Panc1 (cell line): ENCODE results near the gene RALB. TPM values are rescaled to one million over a fixed set of nuclear protein-coding genes. Genes with fewer than 3 reads are reported as not detected.

Experiments
- ATAC-seq: fragments of 200-7000 bp; cut with Tn5 transposase; 2 replicates; pipeline ENCODE4 v1.9.1; 2020; ENCODE audit warnings: mild to moderate bottlenecking, moderate library complexity
- BruUV-seq: library from RNA; stranded (reverse); fragments of 400-500 nt; replicated peaks from 2 replicates; lab custom pipeline; 2021; lab: Mats Ljungman, UMichigan
- CTCF ChIA-PET: fragments of 300-600 bp; sonication (Branson Sonifier 250); formaldehyde crosslinking; loops from one replicate; lab custom pipeline; 2022; ENCODE audit warnings: antibody characterized with exemption; lab: Charles Lee
- POLR2A ChIA-PET: fragments of 300-600 bp; sonication (Branson Sonifier 250); formaldehyde crosslinking; loops from one replicate; lab custom pipeline; 2022; ENCODE audit warnings: antibody characterized with exemption; lab: Charles Lee
- DNase-seq: peaks from one replicate; pipeline ENCODE4 v3.0.0-alpha.2; 2010; ENCODE audit warnings: low read depth, low spot score
- H3K27ac ChIP-seq: 2 replicates; pipeline ENCODE4 v1.5.1; 2011; ENCODE audit warnings: mild to moderate bottlenecking, low read length, inconsistent platforms
- H3K27me3 ChIP-seq: fragments of 200-500 bp; sonication (Bioruptor generic); 2 replicates; pipeline ENCODE4 v1.6.0; 2014; ENCODE audit warnings: low read length, inconsistent platforms; ENCODE audit not compliant: control insufficient read depth, insufficient read depth
- H3K36me3 ChIP-seq: fragments of 200-500 bp; sonication (Bioruptor generic); 2 replicates; pipeline ENCODE4 v1.5.1; 2014; ENCODE audit warnings: inconsistent platforms, mild to moderate bottlenecking, low read length, moderate library complexity; ENCODE audit not compliant: control insufficient read depth, insufficient read depth
- H3K4me1 ChIP-seq: 2 replicates; pipeline ENCODE4 v1.5.1; 2011; ENCODE audit warnings: inconsistent platforms, mild to moderate bottlenecking, low read length, moderate library complexity; ENCODE audit not compliant: control insufficient read depth, insufficient read depth
- H3K4me3 ChIP-seq, 2 experiments: 2 replicates each; pipeline ENCODE4 v1.5.1; 2011 to 2012; ENCODE audit warnings: low read depth in 2 of 2, low read length in 2 of 2, mild to moderate bottlenecking in 2 of 2, inconsistent platforms in 1 of 2, moderate library complexity in 1 of 2
- H3K9me3 ChIP-seq: fragments of 200-500 bp; sonication (Bioruptor generic); 2 replicates; pipeline ENCODE4 v1.5.1; 2014; ENCODE audit warnings: low read depth, mild to moderate bottlenecking, inconsistent platforms, low read length, moderate library complexity; ENCODE audit not compliant: control insufficient read depth, insufficient read depth
- POLR2AphosphoS5 ChIP-seq: IDR thresholded peaks from 2 replicates; pipeline ENCODE4 v1.6.1; 2012; ENCODE audit warnings: mild to moderate bottlenecking, low read depth, low read length, moderate library complexity
- SIN3A ChIP-seq: IDR thresholded peaks from 2 replicates; pipeline ENCODE4 v1.6.1; 2012; ENCODE audit warnings: low read depth, mild to moderate bottlenecking, low read length, moderate library complexity, borderline replicate concordance; ENCODE audit not compliant: insufficient read depth
- TCF7L2 ChIP-seq: IDR thresholded peaks from 2 replicates; pipeline ENCODE4 v1.6.1; 2011; ENCODE audit warnings: mild to moderate bottlenecking, low read depth, low read length, inconsistent platforms
- in situ Hi-C: cut with HindIII; loops from 2 replicates; pipeline ENCODE4 v1.10.0; 2016; ENCODE audit warnings: low sequenced_read_pairs, low pct_unique_long_range_greater_than_20kb
- intact Hi-C: fragments of 100-400 bp; cut with micrococcal nuclease; formaldehyde crosslinking; loops from one replicate; pipeline ENCODE4 v1.10.0; 2022; ENCODE audit not compliant: unreplicated experiment
- total RNA-seq: library from RNA; stranded (reverse); gene quantifications from one replicate; pipeline ENCODE4 v1.2.1, GENCODE V29; 2021; ENCODE audit not compliant: unreplicated experiment
- TF ChIP-seq, protein P1 (sequence below), 2 experiments: IDR thresholded peaks; 2 replicates each; pipeline ENCODE4 v1.6.1; 2011 to 2012; ENCODE audit warnings: low read depth in 2 of 2, control low read depth in 1 of 2, low read length in 1 of 2, mild to moderate bottlenecking in 1 of 2, moderate library complexity in 1 of 2; ENCODE audit not compliant: insufficient read depth in 1 of 2
- TF ChIP-seq, protein P2 (sequence below): fragments of 450-650 bp; IDR thresholded peaks from 2 replicates; pipeline ENCODE4 v1.5.1; 2017; ENCODE audit warnings: mild to moderate bottlenecking

Gene RALB
- total RNA-seq, 1 experiment from 2014 or later, result 47.8 TPM

DNA sequence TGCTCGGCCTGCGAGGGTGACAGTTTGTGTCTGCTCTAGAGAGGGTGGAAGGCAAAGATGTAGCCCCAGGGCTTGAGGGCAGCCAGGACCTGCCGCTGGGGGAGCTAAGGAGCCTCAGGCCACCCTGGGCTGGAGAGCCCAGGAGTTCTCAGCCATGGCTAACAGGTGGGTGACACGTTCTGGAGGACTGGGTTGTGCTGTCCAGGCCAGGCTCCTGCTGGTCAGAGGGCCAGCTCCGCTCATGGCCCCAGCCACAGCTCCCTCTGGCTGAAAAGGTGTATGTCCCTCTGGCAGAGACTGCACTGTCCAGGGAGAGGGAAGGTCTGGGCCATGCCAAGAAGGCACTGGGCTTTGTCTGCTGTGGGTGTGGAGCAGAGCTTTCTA lies 48.6 kb upstream of the RALB start:
- Histone ChIP-seq H3K4me1 (no peaks in the 10 kb centered on the region), H3K36me3 (no peaks in the 10 kb centered on the region), H3K27me3 (no peaks in the 10 kb centered on the region), H3K27ac (no peak overlapping the region), H3K4me3 (no peak overlapping the region), H3K9me3 (no peaks in the 10 kb centered on the region)
- TF ChIP-seq, protein P1, sequence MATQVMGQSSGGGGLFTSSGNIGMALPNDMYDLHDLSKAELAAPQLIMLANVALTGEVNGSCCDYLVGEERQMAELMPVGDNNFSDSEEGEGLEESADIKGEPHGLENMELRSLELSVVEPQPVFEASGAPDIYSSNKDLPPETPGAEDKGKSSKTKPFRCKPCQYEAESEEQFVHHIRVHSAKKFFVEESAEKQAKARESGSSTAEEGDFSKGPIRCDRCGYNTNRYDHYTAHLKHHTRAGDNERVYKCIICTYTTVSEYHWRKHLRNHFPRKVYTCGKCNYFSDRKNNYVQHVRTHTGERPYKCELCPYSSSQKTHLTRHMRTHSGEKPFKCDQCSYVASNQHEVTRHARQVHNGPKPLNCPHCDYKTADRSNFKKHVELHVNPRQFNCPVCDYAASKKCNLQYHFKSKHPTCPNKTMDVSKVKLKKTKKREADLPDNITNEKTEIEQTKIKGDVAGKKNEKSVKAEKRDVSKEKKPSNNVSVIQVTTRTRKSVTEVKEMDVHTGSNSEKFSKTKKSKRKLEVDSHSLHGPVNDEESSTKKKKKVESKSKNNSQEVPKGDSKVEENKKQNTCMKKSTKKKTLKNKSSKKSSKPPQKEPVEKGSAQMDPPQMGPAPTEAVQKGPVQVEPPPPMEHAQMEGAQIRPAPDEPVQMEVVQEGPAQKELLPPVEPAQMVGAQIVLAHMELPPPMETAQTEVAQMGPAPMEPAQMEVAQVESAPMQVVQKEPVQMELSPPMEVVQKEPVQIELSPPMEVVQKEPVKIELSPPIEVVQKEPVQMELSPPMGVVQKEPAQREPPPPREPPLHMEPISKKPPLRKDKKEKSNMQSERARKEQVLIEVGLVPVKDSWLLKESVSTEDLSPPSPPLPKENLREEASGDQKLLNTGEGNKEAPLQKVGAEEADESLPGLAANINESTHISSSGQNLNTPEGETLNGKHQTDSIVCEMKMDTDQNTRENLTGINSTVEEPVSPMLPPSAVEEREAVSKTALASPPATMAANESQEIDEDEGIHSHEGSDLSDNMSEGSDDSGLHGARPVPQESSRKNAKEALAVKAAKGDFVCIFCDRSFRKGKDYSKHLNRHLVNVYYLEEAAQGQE (IDR thresholded peaks at IDR 0.05; ENCODE audit: insufficient read depth in 1 of 2, low read depth in 2 of 2, low read length in 1 of 2), result no peak
- TF ChIP-seq, protein P2, sequence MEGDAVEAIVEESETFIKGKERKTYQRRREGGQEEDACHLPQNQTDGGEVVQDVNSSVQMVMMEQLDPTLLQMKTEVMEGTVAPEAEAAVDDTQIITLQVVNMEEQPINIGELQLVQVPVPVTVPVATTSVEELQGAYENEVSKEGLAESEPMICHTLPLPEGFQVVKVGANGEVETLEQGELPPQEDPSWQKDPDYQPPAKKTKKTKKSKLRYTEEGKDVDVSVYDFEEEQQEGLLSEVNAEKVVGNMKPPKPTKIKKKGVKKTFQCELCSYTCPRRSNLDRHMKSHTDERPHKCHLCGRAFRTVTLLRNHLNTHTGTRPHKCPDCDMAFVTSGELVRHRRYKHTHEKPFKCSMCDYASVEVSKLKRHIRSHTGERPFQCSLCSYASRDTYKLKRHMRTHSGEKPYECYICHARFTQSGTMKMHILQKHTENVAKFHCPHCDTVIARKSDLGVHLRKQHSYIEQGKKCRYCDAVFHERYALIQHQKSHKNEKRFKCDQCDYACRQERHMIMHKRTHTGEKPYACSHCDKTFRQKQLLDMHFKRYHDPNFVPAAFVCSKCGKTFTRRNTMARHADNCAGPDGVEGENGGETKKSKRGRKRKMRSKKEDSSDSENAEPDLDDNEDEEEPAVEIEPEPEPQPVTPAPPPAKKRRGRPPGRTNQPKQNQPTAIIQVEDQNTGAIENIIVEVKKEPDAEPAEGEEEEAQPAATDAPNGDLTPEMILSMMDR, result peak; percentile 56
- TF ChIP-seq SIN3A, result no peak
- TF ChIP-seq TCF7L2, result no peak
- no peak for TF ChIP-seq POLR2AphosphoS5
- no peak for DNase-seq
- peak; percentile 74 for ATAC-seq
- intact Hi-C loops, result no loop called here
- no TSS peak for BruUV-seq
- POLR2A ChIA-PET, result no interaction called here
- in situ Hi-C loops, result no loop called here
- CTCF ChIA-PET, result no interaction called here

DNA sequence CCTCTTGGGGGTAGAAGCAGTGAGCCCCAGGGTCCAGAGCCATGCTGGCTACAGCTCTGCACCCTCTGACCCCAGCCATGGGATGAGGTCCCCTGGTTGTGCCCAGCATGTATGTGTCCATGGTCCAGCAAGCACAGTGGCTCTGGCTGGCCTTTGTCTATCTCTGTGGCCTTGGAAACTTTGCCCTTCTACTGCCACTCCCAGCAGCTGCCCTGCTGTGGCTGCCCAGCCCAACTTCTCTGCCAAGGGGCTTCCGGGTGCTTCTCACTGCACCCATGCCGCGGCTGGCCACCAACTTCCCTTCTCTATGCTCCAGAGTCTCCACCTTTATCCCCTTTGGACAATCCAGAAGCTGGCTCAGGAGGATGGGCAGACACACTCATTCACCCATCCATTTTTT lies 48.2 kb upstream of the RALB start:
- Histone ChIP-seq H3K27me3 (no peaks in the 10 kb centered on the region), H3K4me1 (no peaks in the 10 kb centered on the region), H3K27ac (no peak overlapping the region), H3K36me3 (no peaks in the 10 kb centered on the region), H3K4me3 (no peak overlapping the region), H3K9me3 (no peaks in the 10 kb centered on the region)
- ChIA-PET CTCF (no interaction called here), POLR2A (no interaction called here)
- intact Hi-C loops, result no loop called here
- no peak for DNase-seq
- no peak for ATAC-seq
- TF ChIP-seq, protein P2, result no peak
- TF ChIP-seq SIN3A (no peak), TCF7L2 (no peak), POLR2AphosphoS5 (no peak)
- TF ChIP-seq, protein P1 (IDR thresholded peaks at IDR 0.05; ENCODE audit: insufficient read depth in 1 of 2, low read depth in 2 of 2, low read length in 1 of 2), result no peak
- in situ Hi-C loops, result no loop called here
- no TSS peak for BruUV-seq
